ENCODE measurements around the gene ZNF804B.
"Not testable (repeated sequence)": the region's sequence is repeated elsewhere in the genome, so short reads cannot be mapped to it uniquely, and the experiment has no call there.

Gene ZNF804B

DNA sequence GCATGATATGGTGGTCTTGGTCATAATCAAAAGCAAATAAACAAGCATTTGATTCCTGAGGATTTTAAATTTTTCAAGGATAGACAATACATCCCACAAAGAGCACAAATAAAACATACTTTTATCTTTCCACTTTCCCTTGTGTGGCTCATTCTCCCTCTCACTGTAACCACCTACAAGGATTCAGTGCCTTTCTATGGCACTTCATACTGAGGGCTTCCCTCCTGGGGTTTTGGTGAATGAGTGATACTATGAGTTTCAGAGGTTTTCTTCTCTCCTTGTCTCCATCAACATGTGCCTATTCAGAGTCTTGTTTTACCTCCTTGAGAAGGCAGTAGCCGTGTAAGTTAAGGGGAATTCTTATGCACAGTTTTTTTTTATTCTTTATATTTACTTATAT is 332.1 kb downstream of the ZNF804B start:
- no peak for DNase-seq (ENCODE audit: low read depth)

GRCh38 chr7:89094269-89094668 is 334.8 kb downstream of the ZNF804B start:
- DNase-seq (ENCODE audit: low read depth): no peak

DNA sequence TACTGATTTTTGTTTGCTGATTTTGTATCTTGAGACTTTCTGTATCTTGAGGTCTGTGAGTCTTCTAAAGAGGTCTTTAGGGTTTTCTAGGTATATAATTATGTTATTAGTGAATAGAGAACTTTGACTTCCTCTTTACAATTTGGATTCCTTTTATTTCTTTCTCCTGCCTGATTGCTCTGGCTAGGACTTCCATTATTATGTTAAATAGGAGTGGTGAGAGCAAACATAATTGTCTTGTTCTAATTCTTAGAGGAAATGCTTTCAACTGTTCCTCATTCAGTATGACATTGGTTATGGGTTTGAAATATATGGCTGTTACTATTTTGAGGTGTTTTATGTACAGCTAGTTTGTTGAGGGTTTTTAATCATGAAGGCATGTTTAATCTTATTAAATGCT is 344.1 kb downstream of the ZNF804B start:
- no peak for DNase-seq (ENCODE audit: low read depth)

DNA sequence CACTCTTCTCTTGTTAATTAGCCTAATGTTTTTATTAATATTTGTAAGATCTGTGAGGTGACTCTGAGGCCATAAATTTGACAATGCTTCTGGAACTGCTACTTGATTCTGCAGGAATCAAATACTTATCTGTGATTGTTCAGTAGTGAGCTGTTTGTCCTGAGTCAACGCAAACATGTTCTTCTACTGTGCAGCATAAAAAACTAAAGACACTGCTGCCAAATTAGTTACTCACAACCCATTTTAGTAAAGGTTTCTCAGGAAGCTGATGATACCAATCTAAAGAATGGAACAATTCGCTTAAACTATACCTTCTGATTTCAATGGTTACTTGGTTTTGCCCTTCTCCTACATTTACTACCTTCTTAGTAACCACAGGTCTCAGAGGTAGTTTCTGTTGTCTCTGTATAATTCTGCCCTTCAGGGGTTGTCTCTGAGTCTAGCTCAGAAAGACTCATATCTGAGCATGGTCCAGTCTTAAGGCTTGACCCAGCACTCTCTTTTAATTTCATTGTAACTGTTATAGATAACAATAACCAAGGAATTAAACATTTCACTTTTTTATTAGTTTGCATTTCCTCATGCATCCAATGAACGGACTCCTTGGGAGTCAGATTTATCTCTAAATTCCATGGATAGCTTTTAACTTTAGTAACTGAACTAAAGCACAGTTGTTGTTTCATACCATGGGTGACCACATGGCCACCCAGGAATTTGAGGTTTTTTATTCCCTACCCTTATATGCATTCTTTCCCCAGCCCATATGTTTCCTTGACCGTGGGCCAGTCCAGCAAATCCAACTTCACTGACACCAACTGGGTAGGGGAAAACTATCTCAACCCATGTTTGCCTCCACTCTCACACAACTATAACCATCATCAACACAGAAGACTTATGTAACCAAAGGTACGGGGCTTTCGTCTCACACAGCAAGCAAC is 345.5 kb downstream of the ZNF804B start:
- no peak for DNase-seq (ENCODE audit: low read depth)

DNA sequence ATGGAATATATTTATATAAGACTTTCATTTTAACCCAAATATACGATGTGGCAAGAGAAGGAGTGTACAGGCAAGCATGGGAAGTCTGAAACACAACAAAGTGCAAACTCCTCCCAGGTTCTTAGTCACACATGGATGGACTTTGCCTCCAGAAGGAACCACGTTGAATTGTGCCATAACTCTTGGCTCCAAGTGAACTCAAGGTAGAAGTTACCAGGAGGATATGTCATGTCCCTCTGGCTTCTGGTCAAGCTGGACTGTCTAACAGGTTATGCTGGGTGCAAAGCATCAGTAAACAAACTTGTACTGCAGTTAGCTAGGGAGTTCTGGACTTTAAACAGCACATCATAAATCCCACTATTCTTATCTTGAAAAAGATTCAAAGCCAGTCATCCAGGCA is 364.4 kb downstream of the ZNF804B start:
- no peak for DNase-seq (ENCODE audit: low read depth)

GRCh38 chr7:89129600-89130375 is 370.3 kb downstream of the ZNF804B start:
- no peak for DNase-seq (ENCODE audit: low read depth)

- no peak for DNase-seq (ENCODE audit: low read depth)
These were observed 373.9 kb downstream of the ZNF804B start for GRCh38 chr7:89133357-89133756.

GRCh38 chr7:89133819-89134218 is 374.3 kb downstream of the ZNF804B start:
- no peak for DNase-seq (ENCODE audit: low read depth)

DNA sequence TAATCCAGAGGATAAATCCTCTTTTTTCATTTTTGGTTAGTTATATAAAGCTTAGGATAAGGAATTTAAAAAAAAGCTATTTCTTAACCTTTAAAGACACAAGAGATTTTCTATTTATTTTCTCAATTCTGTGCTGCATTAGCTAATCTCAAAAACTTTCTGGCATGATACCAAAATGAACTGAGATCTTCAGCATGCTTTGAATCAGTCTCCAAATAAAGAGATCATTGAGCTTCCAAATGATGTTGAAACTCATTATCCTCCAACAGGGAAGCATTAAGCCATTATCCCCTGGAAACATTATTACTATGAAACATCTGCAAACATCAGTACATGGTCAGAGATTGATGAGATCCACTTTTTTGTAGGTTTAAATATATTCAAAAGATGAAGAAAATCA is 386.3 kb downstream of the ZNF804B start:
- DNase-seq (ENCODE audit: low read depth): no peak

- DNase-seq (ENCODE audit: low read depth): no peak
These were observed 400.6 kb downstream of the ZNF804B start for GRCh38 chr7:89160107-89160506.

DNA sequence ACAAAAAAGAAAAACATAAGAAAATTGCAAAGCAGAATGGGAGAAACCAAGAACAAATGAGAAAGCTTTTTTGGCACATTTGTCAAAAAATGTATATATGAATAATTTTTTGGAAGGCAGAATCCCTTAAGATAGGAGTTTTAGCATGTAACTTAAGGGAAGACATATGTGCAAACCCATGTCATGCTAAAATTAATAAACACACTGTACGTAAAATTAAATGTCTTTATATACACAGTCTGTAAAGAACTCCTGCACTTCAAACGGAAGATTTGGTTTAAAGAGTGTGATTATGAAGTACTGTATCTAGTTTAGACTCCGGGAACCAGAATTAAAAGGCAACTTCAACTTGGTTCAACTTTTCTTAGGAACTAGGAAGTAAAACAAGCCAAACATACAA is 405.9 kb downstream of the ZNF804B start:
- no peak for DNase-seq (ENCODE audit: low read depth)

DNA sequence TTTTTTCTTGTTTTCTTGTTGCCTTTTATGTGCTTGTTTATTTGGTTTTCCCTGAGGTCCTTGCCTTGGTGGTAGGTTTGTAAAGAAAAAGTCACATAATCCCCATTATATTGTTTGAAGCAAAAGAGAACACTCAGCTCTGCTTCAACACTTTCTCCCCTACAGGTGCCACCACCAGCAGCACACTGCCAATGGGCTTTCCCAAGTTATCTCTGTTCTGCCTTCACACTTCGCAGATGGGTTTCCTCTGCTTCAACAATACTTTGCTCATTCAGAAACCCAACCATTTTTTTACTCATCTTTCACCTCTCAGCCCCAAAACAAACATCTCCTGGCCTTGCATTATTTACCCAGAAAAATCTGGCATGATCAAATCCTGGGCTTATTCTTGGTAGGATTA is 411.1 kb downstream of the ZNF804B start:
- DNase-seq (ENCODE audit: low read depth): no peak

DNA sequence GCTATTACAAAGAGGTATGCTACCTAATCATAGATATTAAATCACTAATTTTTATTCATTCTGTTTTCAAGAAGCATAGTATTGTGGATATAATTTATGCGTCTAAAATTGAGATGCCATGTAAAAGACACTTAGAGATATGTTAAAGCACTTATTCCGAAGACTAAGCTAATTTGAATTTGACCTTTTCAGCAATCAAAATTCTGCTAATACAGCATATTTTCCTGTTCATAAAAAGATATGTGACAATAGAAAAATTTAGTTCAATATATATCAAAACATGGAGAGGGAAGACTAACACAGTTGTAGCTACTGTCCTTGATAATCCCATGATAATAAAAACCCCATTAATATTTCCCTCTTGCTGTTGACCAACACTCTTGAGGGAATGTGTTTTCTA is 422.6 kb downstream of the ZNF804B start:
- no peak for DNase-seq (ENCODE audit: low read depth)

DNA sequence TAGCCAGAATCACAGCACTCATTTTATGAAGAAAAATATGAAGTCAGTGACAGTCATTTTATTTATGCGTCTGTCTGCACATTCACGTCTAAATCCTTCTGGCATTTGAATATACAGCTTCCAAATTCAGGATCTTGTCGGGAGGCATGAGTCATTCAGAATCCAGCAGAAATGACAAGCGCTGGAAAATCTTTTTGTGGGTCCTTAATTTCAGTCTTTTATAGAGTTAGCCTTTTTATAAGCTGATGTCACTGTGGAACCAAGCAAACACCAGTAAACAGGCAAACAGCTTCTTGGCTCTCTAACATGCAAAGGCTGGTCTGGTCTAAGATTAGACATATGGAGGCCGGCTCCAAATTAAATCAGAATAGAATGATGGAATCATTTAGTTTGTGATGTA is 424.2 kb downstream of the ZNF804B start:
- no peak for DNase-seq (ENCODE audit: low read depth)

DNA sequence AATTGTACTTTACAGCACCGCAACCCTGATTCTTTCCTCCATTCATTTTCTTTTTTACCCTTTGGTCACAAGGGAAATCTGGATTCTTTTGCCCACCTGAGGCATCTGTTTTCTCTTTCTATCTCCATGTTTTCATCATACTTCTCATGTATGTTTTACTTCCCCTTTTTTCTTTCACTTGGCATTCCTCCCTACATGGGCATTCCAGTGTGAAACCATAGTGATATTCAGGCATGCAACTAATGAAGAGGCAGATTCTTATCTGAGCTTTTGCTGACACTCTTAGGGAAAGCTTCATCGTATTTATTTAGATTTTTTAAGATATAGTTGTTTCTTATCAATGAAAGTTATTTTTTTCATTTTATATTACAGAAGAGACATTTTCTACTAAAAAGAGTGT is 441.3 kb downstream of the ZNF804B start:
- DNase-seq (ENCODE audit: low read depth): no peak

- DNase-seq (ENCODE audit: low read depth): no peak
These were observed 464.4 kb downstream of the ZNF804B start for GRCh38 chr7:89223900-89224395.

- not testable (repeated sequence) for DNase-seq (ENCODE audit: low read depth)
These were observed 469.2 kb downstream of the ZNF804B start for GRCh38 chr7:89228688-89229171.

- no peak for DNase-seq (ENCODE audit: low read depth)
These were observed 478.7 kb downstream of the ZNF804B start for GRCh38 chr7:89238156-89238555.

GRCh38 chr7:89246196-89246595 is 486.7 kb downstream of the ZNF804B start:
- no peak for DNase-seq (ENCODE audit: low read depth)

GRCh38 chr7:89247207-89247606 is 487.7 kb downstream of the ZNF804B start:
- no peak for DNase-seq (ENCODE audit: low read depth)

DNA sequence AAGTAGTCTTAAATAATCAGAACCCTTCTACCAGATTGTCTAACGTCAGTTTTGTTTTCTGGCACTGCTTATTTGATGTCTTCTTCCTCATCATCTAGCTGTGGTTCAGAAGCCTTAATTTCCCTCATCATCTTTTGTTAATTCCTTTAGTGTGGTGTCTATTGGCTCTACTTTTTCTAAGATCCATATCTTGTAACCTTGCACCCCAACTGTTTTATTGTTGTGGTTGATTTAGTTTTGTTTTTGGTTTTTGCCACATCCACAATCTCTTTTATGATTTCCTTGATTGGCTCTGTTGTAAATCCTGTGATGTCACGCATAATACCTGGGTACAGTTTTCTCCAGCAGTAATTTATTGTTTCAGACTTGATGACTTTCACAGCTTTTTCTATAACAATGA is 499.6 kb downstream of the ZNF804B start:
- DNase-seq (ENCODE audit: low read depth): no peak

DNA sequence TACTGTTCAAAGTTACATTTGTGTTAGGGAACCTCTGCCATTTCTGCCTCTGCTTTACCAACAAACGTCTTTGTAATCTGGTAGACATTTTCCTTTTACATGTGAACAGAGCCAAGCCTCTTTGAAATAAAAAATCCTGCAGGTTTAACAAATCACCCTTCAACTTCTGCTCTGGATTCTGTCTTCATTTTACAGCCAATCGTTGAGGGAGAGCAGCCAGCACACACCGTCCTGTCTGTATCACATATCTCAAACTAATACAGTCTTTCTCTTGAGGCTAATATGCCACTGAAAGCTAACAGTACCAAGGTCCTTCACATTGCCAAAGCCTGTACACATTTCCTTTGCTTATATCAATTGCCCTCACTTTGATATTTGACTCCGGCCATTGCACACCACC is 504.6 kb downstream of the ZNF804B start:
- DNase-seq (ENCODE audit: low read depth): no peak

- no peak for DNase-seq (ENCODE audit: low read depth)
These were observed 506.1 kb downstream of the ZNF804B start for GRCh38 chr7:89265631-89266030.
